Stimulated activated memory B cell treated with anti-CD40 and anti-IgM and Interleukin-4, amounts not matched to agents 10 μg/mL and 1 μg/mL and 100 μg/mL, for 72 hours (primary cell): ENCODE measurements around the gene LYPLA2.
"Not testable (repeated sequence)": the region's sequence is repeated elsewhere in the genome, so short reads cannot be mapped to it uniquely, and the experiment has no call there.

Experiments
- ATAC-seq: fragments of 150-1000 bp; cut with Tn5 transposase; 2 replicates; pipeline ENCODE4 v1.10.0; 2021
- H3K27ac Mint-ChIP-seq: one replicate; pipeline ENCODE4 v1.8.0; 2022; ENCODE audit warnings: mild to moderate bottlenecking, mixed read lengths
- H3K27me3 Mint-ChIP-seq: one replicate; pipeline ENCODE4 v1.8.0; 2022; ENCODE audit warnings: mixed read lengths
- H3K36me3 Mint-ChIP-seq: one replicate; pipeline ENCODE4 v1.8.0; 2022; ENCODE audit warnings: mixed read lengths
- H3K4me1 Mint-ChIP-seq: one replicate; pipeline ENCODE4 v1.8.0; 2022; ENCODE audit warnings: mixed read lengths
- H3K4me3 Mint-ChIP-seq: one replicate; pipeline ENCODE4 v1.8.0; 2022; ENCODE audit warnings: mild to moderate bottlenecking, moderate library complexity, mixed read lengths
- H3K9me3 Mint-ChIP-seq: one replicate; pipeline ENCODE4 v1.8.0; 2022; ENCODE audit warnings: mixed read lengths

LYPLA2 gene

DNA sequence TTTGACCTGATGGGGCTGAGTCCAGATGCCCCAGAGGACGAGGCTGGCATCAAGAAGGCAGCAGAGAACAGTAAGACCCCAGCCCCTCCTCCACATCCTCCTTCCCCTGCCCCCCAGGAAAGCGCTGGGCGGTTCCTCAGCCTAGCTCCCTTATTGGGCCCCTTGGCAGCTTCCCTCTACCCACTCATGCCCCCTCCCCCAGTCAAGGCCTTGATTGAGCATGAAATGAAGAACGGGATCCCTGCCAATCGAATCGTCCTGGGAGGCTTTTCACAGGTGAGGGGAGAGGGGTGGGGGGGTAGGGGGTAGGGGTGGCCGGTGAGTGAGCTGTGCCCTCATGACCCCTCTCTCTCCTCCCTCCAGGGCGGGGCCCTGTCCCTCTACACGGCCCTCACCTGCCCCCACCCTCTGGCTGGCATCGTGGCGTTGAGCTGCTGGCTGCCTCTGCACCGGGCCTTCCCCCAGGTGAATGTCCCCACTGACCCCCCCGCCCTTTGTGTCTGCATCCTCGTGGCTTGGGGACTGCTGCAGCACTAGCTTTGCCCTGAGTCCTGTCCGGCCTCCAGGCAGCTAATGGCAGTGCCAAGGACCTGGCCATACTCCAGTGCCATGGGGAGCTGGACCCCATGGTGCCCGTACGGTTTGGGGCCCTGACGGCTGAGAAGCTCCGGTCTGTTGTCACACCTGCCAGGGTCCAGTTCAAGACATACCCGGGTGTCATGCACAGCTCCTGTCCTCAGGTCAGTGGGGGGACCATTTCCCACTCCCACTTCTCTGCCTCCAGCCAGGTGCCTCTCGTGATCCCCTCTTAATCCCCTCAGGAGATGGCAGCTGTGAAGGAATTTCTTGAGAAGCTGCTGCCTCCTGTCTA lies 3.2 kb downstream of the LYPLA2 start:
- Mint-ChIP-seq H3K9me3 (no peaks in the 10 kb centered on the region), H3K4me3 (no peak overlapping the region), H3K36me3 (peaks cover 39% of the 10 kb centered on the region), H3K27me3 (no peaks in the 10 kb centered on the region), H3K4me1 (peaks cover 52% of the 10 kb centered on the region), H3K27ac (peak overlapping the region; percentile 48)
- ATAC-seq, result no peak

DNA sequence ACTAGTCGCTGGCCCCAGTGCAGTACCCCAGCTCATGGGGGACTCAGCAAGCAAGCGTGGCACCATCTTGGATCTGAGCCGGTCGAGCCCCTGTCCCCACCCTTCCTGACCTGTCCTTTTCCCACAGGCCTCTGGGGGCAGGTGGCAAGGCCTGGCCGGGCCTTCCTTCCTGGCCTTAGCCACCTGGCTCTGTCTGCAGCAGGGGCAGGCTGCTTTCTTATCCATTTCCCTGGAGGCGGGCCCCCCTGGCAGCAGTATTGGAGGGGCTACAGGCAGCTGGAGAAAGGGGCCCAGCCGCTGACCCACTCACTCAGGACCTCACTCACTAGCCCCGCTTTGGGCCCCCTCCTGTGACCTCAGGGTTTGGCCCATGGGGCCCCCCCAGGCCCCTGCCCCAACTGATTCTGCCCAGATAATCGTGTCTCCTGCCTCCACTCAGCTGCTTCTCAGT lies 3.8 kb downstream of the LYPLA2 start:
- H3K4me3 Mint-ChIP-seq, H3K27me3 Mint-ChIP-seq, H3K9me3 Mint-ChIP-seq, ATAC-seq: not testable (repeated sequence)
- H3K4me1 Mint-ChIP-seq, result peaks cover 59% of the 10 kb centered on the region
- H3K27ac Mint-ChIP-seq, result peak overlapping the region; percentile 48
- H3K36me3 Mint-ChIP-seq, result peaks cover 39% of the 10 kb centered on the region

DNA sequence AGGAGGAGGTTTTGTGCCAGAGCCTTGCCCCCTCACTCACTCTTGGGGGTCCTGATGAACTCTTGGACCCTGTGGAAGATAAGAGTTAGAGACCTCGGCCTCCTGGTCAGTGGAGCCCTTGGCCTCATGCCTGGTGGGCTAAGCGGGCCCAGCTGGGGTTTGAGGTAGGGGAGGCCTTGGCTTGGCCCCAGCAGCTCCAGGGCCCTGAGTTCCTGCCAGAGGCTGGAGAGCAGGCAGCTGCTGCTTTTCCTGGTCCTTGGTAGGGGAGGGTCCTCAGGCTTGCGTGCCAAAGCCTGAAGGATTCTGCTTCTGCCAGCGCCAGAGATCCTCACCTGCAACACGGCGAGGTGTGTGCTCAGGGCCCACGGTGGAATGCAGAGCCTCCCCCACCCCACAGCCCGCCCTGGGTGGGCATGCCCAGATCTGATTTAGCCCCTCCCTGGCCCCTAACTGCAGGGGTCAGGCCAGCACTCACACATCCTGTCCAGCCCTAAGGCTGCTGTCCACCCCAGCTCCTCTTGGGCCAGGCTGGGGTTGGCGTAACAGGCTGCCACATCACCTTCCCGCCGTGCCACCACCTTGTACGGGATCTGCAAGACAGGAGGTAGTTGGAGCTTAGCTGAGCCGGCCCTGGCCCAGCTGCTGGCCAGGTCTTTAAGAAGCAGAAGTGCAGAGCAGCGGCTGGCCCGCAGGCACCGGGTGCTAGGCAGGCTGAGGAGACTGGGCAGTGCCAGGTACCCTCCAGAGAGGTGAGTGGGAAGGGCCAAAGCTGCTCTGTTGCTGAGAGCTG lies 4.9 kb downstream of the LYPLA2 start:
- no peaks in the 10 kb centered on the region for H3K27me3 Mint-ChIP-seq
- no peak overlapping the region for H3K4me3 Mint-ChIP-seq
- peaks cover 39% of the 10 kb centered on the region for H3K36me3 Mint-ChIP-seq
- ATAC-seq, result no peak
- peak overlapping the region; percentile 48 for H3K27ac Mint-ChIP-seq
- peaks cover 60% of the 10 kb centered on the region for H3K4me1 Mint-ChIP-seq
- no peaks in the 10 kb centered on the region for H3K9me3 Mint-ChIP-seq

DNA sequence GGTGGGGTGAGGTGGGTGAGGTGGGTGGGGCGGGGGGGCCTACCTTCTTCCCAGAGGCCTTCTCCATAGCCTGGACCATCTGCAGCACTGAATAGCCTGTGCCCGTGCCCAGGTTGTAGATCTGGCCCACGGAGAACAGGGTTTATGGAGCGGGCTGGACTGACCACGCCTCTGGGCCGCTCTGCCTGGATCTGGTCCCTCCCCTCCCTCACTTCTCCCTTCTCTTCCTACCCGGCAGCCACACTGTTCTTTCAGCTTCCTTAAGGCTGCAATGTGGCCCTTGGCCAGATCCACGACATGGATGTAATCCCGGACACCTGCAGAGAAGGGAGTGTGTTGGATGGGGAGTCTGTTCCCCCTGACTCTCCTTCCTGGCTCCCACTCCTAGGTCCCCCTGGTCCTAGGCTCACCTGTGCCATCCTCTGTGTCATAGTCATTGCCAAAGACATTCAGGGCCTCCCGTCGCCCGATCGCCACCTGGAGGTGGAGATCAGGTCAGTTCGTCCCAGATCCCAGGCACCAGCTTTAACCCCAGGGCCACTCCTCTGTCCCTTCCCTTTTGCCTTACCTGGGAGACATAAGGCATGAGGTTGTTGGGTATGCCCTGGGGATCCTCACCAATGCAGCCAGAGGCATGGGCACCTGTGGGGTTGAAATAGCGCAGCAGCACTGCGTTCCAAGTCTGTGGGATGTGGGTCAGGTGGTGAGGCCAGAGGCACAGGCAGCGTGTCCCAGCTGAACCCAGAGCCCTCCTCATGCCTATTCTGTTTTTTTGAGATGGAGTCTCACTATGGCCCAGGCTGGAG lies 5.7 kb downstream of the LYPLA2 start:
- Mint-ChIP-seq H3K4me1 (peaks cover 60% of the 10 kb centered on the region), H3K36me3 (peaks cover 31% of the 10 kb centered on the region), H3K27me3 (no peaks in the 10 kb centered on the region), H3K4me3 (no peak overlapping the region), H3K27ac (no peak overlapping the region), H3K9me3 (no peaks in the 10 kb centered on the region)
- no peak for ATAC-seq

DNA sequence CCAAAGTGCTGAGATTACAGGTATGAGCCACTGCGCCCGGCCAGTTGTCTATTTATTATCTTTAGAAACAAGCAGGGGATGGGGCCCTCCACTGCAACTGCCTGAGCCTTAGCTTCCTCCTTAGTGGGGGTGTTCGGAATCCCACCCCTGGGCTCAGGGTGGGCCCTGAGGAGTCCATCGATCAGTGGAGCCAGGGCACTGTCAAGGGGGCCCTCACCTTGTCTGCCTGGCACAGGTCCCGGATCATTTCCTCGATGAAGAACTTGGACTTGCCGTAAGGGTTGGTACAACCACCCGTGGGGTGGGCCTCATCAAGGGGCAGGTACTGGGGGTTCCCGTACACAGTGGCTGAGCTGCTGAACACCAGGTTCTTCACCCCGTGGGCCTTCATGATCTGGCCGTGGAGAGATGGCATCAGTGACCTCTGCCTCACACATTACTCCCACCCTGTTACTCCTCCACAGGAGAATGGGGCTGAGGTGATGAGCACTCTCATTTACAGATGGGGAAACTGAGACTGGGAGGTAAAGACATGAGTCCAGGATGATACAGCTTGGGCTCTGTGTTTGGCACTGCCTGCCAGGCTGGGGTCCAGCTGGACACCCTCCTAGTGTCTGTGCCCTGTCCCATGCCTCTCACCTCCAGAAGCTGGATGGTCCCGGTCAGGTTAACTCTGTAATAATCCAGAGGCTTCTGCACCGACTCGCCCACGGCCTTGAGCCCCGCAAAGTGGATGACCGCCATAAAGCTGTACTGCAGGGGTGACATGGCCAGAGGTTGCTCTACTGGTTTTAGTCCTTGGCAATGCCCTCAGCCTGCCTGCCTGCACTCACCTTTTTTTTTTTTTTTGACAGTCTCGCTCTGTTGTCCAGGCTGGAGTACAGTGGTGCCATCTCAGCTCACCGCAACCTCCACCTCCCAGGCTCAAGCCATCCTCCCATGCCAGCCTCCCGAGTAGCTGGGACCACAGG lies 6.8 kb downstream of the LYPLA2 start:
- H3K9me3 Mint-ChIP-seq, result no peaks in the 10 kb centered on the region
- H3K27ac Mint-ChIP-seq, result no peak overlapping the region
- H3K4me1 Mint-ChIP-seq, result peaks cover 55% of the 10 kb centered on the region
- peaks cover 29% of the 10 kb centered on the region for H3K36me3 Mint-ChIP-seq
- no peak overlapping the region for H3K4me3 Mint-ChIP-seq
- ATAC-seq, result no peak
- H3K27me3 Mint-ChIP-seq, result no peaks in the 10 kb centered on the region

DNA sequence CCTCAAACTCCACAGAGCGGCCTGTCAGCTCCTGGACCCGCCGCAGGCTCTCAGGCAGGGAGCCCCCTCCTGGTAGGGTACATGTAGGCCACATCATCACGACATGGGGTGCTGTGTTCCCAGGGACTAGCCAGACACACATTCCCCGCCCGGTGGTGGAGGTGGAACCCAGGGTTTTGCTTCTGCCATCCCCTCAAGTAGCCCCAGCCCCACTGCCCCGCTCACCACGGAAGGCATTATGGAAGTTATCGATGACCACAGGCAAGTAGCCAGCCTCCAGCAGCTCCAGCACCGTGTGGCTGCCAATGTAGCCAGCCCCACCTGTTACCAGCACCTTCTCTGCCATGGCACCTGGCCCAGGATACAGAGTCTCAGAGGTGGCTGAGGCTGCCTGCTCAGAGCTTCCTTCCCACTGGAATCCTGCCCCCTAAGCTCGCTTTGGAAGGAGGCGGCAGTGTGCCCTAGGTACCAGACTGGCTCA lies 7.8 kb downstream of the LYPLA2 start:
- peak overlapping the region; percentile 76 for H3K27ac Mint-ChIP-seq
- H3K27me3 Mint-ChIP-seq, result no peaks in the 10 kb centered on the region
- peak overlapping the region; percentile 26 for H3K4me3 Mint-ChIP-seq
- peaks cover 46% of the 10 kb centered on the region for H3K4me1 Mint-ChIP-seq
- H3K9me3 Mint-ChIP-seq, result no peaks in the 10 kb centered on the region
- ATAC-seq, result no peak
- peaks cover 29% of the 10 kb centered on the region for H3K36me3 Mint-ChIP-seq

DNA sequence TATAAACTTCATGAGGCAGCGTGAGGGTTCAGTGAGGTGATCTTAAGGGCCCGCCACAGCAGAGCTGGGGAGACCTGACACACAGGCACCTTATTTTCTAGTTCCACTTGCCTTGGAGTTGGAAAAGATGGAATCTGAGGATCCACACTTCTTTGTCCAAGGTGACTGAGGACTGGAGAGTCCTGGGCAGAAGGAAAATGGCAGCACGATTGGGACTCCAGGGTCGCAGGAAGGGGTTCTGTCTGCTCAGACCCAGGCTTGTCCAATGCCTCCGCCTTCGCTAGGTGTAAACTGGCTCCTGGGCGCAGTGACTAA lies 8.3 kb downstream of the LYPLA2 start:
- Mint-ChIP-seq H3K27ac (peak overlapping the region; percentile 76), H3K36me3 (peaks cover 31% of the 10 kb centered on the region), H3K27me3 (no peaks in the 10 kb centered on the region), H3K4me1 (peaks cover 43% of the 10 kb centered on the region), H3K9me3 (no peaks in the 10 kb centered on the region), H3K4me3 (peak overlapping the region; percentile 93)
- ATAC-seq, result no peak

DNA sequence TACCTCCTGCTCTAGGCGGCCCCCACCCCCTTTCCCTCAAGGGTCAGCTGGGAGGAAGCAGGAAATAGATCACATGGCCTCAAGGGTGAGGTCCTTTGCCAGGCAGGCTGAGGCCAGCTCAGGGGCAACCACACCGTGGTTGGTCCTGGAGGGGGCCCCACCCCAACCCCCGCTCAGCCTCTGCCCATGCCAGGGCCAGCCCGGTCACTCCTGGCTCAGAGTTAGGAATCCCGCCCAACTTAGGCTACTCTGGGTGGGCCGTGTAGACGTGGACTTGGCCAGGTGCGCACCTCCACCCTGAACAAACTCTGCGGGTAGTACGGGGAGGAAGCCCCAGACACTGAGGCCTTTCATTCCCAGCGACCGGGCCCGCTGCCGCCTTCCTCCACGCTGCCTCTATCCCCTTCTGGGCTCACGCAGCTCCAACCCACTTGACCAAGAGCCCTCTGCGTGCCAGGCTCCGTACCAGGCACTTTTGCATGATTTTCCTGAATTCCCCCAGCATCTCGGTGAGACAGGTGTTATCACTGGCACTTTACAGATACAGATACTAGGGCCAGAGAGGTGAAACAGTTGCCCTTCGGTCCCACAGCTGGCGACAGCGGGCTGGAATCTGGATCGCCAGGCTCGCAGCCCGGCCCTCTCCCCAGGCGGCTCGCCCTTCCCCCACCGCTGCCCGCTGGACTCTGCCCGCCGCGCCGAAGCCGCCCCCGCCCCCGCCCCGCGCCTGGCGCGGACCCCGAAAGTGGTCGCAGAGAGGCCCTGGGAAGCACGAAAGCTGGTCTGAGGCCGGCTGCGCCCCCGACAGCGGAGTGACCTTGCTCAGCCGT lies 8.8 kb downstream of the LYPLA2 start:
- H3K36me3 Mint-ChIP-seq, result peaks cover 27% of the 10 kb centered on the region
- ATAC-seq, result peak; percentile 3
- peak overlapping the region; percentile 76 for H3K27ac Mint-ChIP-seq
- peaks cover 37% of the 10 kb centered on the region for H3K4me1 Mint-ChIP-seq
- no peaks in the 10 kb centered on the region for H3K27me3 Mint-ChIP-seq
- peak overlapping the region; percentile 93 for H3K4me3 Mint-ChIP-seq
- no peaks in the 10 kb centered on the region for H3K9me3 Mint-ChIP-seq

DNA sequence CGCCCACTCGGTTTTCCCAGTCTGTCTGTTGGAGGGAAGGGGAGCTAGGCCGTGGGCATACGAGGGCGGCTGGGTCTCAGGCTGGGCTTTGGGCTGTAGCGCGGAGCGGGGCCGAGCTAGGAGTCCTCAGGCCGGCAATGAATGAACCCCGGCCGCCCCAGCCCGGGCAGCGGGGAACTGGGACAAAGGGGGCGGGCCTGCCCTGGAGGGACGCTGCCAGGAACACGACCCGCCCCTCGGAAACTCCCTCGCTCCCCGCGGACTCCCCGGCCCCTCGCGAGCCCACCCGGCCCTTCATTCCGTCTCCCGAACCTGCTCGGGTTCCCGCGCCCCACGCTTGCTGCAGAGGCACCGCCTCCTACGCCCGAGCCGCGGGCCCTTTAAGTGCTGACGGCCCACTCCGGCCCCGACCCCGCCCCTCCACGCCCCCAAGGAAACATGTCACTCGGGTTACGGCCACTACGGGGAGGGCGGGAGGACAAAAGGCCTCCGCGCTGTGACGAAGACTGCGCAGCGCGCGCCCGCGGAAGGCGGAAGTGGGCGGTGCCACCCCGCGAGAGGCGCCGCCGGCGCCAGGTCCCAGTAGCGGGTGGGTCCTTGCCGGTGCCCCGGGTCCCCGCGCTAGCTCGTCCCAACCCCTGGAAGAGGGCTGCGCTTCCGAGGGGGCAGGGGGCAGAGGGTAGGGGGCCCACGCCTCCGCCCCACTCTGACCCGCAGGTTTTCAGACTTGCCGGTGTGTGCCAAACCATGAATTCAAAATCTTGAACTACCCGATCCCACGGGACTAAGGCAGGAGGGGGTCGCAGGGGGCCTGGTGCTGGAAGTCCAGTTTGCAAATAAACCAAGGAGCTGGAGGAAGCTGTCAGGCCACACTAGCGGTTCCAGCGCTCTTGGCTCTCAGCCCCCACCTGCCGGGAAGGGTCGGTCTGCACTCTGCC lies 9.7 kb downstream of the LYPLA2 start, which contains the start of gene GALE:
TSS of gene GALE (minus strand) at position 355 of the 938 bp plus-strand sequence. CDS start 1,747 bp downstream, outside the sequence.
- H3K36me3 Mint-ChIP-seq, result peaks cover 28% of the 10 kb centered on the region
- H3K4me1 Mint-ChIP-seq, result peaks cover 33% of the 10 kb centered on the region
- no peaks in the 10 kb centered on the region for H3K27me3 Mint-ChIP-seq
- ATAC-seq, result peak; percentile 93
- H3K27ac Mint-ChIP-seq, result peak within 1 kb of the TSS; percentile 76
- H3K9me3 Mint-ChIP-seq, result no peaks in the 10 kb centered on the region
- H3K4me3 Mint-ChIP-seq, result peak within 1 kb of the TSS; percentile 93

DNA sequence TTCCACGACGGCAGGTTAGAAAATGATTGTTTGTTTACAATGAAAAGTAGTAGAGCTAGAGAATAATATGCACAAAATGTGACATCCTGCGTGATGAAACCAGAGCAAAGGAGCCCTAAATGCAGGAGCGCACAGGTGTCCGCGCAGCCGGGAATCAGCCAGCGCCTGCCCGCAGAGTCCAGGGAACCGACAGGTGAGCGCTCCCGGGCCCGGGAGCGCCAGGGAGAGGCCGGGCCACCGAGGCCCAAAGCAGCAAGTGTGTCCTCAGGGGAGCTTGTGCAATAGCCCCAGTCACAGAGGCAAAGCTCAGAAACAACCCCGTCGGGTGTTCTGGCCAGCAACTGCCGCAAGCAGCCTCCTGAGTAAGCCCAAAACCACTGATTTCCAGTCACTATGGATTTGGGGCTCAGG lies 10.4 kb downstream of the LYPLA2 start:
- no peak for ATAC-seq
- peaks cover 29% of the 10 kb centered on the region for H3K36me3 Mint-ChIP-seq
- no peaks in the 10 kb centered on the region for H3K9me3 Mint-ChIP-seq
- H3K4me3 Mint-ChIP-seq, result peak overlapping the region; percentile 93
- peaks cover 33% of the 10 kb centered on the region for H3K4me1 Mint-ChIP-seq
- H3K27ac Mint-ChIP-seq, result peak overlapping the region; percentile 76
- no peaks in the 10 kb centered on the region for H3K27me3 Mint-ChIP-seq

DNA sequence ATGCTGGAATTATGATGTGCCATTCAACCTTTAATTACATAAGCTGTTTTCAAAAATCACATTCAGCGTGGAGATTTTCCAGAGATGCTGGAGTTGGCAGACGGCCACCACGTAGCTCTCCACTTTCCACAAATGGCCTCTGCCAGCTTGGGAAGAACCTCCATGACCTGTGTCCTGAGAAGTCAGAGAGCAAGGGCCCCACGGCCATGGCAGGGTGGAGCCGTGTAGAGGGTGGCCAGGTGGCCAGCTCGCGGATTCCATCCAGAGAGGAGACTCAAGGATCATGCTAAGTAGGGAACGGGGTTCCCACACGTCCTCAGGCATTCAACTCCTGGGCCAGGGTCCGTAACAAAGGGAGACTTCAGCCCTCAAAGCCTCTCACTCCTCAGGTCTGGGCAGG lies 10.9 kb downstream of the LYPLA2 start:
- peak overlapping the region; percentile 43 for H3K4me3 Mint-ChIP-seq
- peaks cover 24% of the 10 kb centered on the region for H3K36me3 Mint-ChIP-seq
- no peak for ATAC-seq
- H3K27ac Mint-ChIP-seq, result peak overlapping the region; percentile 76
- no peaks in the 10 kb centered on the region for H3K27me3 Mint-ChIP-seq
- H3K9me3 Mint-ChIP-seq, result no peaks in the 10 kb centered on the region
- H3K4me1 Mint-ChIP-seq, result peaks cover 33% of the 10 kb centered on the region

DNA sequence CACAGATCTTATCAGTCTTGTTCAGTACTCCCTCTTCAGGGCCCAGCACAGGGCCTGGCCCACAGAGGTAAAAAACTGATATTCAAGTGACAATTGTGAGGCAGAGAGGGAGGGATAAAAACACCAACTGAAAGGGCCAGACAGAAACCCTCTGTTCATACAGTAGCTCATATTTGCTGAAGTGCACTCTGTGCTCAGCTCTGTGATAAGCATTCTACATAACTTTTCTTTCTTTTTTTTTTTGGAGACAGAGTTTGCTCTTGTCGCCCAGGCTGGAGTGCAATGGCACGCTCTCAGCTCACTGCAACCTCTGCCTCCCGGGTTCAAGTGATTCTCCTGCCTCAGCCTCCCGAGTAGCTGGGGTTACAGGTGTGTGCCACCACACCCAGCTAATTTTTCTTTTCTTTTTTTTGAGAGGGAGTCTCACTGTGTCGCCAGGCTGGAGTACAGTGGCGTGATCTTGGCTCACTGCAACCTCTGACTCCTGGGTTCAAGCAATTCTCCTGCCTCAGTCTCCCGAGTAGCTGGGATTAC lies 11.9 kb downstream of the LYPLA2 start:
- H3K4me1 Mint-ChIP-seq, result peaks cover 33% of the 10 kb centered on the region
- H3K9me3 Mint-ChIP-seq, H3K27me3 Mint-ChIP-seq, H3K27ac Mint-ChIP-seq, ATAC-seq, H3K4me3 Mint-ChIP-seq: not testable (repeated sequence)
- peaks cover 28% of the 10 kb centered on the region for H3K36me3 Mint-ChIP-seq
